ENCODE measurements around the gene LIM2.

The LIM2 gene

GRCh38 chr19:51365211-51365964, 22.4 kb downstream of the LIM2 start:
- no peak for DNase-seq

GRCh38 chr19:51364200-51365106, 23.3 kb downstream of the LIM2 start:
- DNase-seq: no peak

- no peak for DNase-seq
These were observed 26.5 kb downstream of the LIM2 start for GRCh38 chr19:51361239-51361638.

GRCh38 chr19:51359294-51359693, 28.5 kb downstream of the LIM2 start:
- DNase-seq: no peak

- DNase-seq: no peak
These were observed 29.8 kb downstream of the LIM2 start for GRCh38 chr19:51357952-51358351.

- DNase-seq: no peak
These were observed 31.5 kb downstream of the LIM2 start for GRCh38 chr19:51356159-51356801.

GRCh38 chr19:51354742-51355148, 33.0 kb downstream of the LIM2 start:
- no peak for DNase-seq

GRCh38 chr19:51354103-51354741, 33.6 kb downstream of the LIM2 start:
- DNase-seq: no peak

GRCh38 chr19:51352783-51353360, 34.9 kb downstream of the LIM2 start:
- no peak for DNase-seq

- no peak for DNase-seq
These were observed 36.3 kb downstream of the LIM2 start for GRCh38 chr19:51351266-51351990.

- no peak for DNase-seq
These were observed 40.4 kb downstream of the LIM2 start for GRCh38 chr19:51347209-51347928.

- no peak for DNase-seq
These were observed 41.0 kb downstream of the LIM2 start for GRCh38 chr19:51346742-51347141.

GRCh38 chr19:51345076-51345620, 42.6 kb downstream of the LIM2 start:
- DNase-seq: no peak

- no peak for DNase-seq
These were observed 44.9 kb downstream of the LIM2 start for GRCh38 chr19:51342631-51343569.

- DNase-seq: no peak
These were observed 45.7 kb downstream of the LIM2 start, which contains the start of gene VSIG10L for GRCh38 chr19:51341976-51342580. Gene VSIG10L (minus strand): TSS chr19:51342139. CDS start chr19:51342124, 15 bp downstream.

- no peak for DNase-seq
These were observed 46.7 kb downstream of the LIM2 start for GRCh38 chr19:51341066-51341465.

- DNase-seq: peak; percentile 90
These were observed 47.8 kb downstream of the LIM2 start for GRCh38 chr19:51339687-51340656.

- DNase-seq: no peak
These were observed 48.5 kb downstream of the LIM2 start for GRCh38 chr19:51339313-51339686.

Data from NCI-H774 (cell line).